ENCODE results near the gene SLC25A33. TPM values are rescaled to one million over a fixed set of nuclear protein-coding genes. Genes with fewer than 3 reads are reported as not detected.
"Not testable (repeated sequence)": the region's sequence is repeated elsewhere in the genome, so short reads cannot be mapped to it uniquely, and the experiment has no call there.

SLC25A33 gene
- total RNA-seq, 2 donors from 2014 or later: 5.6 TPM

GRCh38 chr1:9611716-9612115 is 72.5 kb downstream of the SLC25A33 start:
- no peak for ATAC-seq
- DNase-seq: no peak
- intact Hi-C loops (cut with DNase I, micrococcal nuclease): no loop called here

GRCh38 chr1:9612162-9612845 is 73.0 kb downstream of the SLC25A33 start:
- intact Hi-C loops (cut with DNase I, micrococcal nuclease): no loop called here
- ATAC-seq: no peak

DNA sequence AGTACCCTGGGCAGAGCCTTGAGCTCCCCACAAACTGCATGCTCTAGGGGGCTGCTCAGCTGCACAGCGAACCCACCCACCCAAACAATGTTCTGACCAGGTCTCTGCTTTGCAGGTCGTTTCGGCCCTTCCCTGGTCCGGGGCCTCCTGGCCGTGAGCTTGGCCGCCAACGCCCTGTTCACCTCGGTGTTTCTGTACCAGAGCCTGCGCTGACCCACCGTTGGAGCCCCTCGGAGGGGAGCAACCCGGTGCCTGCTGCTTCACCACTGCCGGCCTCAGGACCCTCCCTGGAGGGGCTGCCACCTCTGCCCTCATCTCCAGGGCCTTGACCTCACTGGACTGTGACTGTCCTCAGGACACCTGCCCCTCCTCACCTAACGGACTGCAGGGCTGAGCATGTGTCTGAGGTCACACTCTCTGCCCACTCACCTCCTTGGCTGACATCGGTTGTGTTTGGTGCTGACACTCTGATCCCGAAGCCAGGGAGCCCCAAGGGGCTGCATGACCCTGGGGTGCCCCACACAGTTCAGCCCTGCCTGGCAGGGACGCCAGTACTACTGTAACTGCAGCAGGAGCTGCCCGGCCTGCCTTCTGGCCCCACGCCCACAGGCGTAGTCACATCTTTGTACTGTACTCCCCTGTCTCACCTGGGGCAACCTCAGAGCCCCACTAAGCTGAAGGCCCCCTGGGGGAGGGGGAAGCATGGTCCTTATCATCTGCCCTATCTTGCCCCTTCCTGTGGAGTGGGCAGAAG is 73.8 kb downstream of the SLC25A33 start:
- ATAC-seq (no peak), DNase-seq (no peak)
- intact Hi-C loops (cut with DNase I, micrococcal nuclease): no loop called here

More at GRCh38 chr1:9612162-9612845, 73.0 kb downstream of the SLC25A33 start:
- no peak for DNase-seq

DNA sequence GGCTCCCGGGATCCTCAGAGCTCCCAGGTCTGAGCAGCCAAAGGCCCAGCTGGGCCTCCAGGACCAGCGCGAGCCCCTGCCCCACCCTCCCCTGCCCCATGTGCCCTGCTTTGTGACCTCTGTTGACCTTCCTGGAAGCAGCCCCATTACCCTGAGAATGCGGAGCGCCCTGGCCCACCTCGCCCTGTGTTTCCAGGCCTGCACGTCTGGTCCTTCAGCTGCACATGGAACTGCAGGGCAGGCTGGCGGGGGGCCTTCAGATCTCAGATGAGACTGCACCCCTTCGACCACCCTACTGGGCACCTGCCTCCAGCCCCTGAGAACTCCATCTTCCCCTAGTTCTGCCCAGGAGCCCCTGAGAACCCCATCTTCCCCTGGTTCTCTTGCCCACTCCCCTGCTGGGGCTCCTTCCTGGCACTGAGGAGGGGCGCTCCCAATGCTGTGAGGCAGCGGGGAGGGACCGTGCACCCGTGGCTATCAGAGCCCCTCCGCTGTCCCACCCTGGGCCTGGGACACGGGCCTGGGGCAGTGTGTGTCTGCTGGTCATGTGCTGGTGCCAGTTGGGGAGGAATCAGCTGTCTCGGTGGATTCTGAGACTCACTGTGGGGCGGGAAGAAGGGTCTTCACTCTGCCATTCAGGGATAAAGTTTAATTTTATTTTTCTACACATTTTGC is 74.5 kb downstream of the SLC25A33 start:
- DNase-seq (no peak), ATAC-seq (no peak)
- intact Hi-C loops (cut with DNase I, micrococcal nuclease): no loop called here

DNA sequence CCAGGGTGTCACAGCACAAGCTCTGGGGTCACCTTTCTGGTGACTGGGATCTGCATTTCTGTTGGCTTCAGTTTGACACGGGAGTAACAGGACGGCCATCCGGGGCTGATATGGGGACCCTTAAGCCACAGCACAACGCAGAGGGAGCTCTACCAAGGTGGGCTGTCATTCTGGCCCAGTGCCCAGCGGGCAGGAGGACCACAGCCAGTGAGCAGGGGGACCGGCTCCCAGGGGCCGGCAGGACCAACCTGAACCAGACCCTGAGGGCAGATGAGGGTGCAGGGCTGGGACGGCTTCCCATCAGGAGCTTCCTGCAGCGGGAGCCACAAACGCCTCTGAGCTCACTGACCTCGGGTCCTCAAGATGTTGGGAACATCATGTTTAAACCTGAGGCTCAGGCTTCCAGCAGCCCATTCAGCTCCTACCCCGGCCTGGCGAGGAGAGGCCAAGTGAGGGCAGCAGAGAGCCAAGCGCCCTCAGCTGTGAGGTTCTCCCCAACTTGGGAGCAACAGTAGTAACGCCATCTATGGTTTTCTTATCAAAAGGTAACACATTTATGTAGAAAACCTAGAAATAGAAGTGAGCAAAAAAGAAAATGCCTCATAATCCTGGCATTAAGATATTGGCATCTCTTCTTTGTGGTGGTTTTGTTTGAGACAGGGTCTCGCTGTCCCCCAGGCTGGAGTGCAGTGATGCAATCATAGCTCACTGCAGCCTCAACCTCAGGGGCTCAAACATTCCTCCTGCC is 76.2 kb downstream of the SLC25A33 start:
- intact Hi-C loops (cut with DNase I, micrococcal nuclease): no loop called here
- ATAC-seq (peak; percentile 72), DNase-seq (peak in 1 of 2 donors; percentile 51)

DNA sequence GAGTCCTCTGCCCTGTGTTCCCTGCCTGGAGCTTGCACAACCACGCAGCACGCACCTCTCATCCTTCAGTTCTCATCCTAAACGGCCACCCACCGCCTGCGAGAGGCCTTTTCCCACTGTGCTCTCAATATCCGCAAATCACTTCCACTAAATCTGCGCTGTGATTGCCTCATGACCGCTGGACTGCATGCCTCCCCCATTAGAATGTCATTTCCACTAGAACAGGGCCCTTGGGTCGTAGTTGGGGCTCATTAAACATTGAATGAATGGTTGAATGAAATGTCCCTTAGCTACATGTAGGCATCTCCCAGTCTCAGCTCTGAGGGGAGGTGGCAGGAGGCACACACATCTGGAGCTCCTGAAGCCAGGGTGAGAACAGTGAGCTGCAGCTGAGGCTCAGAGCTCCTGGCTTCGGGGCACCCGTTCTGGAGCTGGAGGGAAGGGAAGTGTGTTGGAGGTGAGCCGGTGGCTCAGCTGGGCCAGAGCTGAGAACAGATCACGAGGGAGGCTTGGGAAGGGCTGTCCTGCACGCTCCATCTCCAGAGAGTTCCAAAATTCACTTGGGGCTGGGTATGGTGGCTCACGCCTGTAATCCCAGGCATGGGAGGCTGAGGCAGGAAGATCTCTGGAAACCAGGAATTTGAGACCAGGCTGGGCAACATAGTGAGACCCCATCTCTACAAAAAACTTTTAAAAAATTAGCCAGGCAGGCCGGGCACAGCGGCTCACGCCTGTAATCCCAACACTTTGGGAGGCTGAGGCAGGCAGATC is 79.8 kb downstream of the SLC25A33 start:
- intact Hi-C loops (cut with DNase I, micrococcal nuclease): no loop called here
- ATAC-seq (no peak), DNase-seq (no peak)

GRCh38 chr1:9621032-9621431 is 81.8 kb downstream of the SLC25A33 start:
- no peak for ATAC-seq
- no peak for DNase-seq
- intact Hi-C loops (cut with DNase I, micrococcal nuclease): loop anchor here in 1 of 2 donors (10.0 kb wide), 1 partner anchor 244 kb away; no protein-coding TSS in a partner anchor

GRCh38 chr1:9624081-9624480 is 84.8 kb downstream of the SLC25A33 start:
- no peak for DNase-seq
- intact Hi-C loops (cut with DNase I, micrococcal nuclease): loop anchor here in 1 of 2 donors (10.0 kb wide), 1 partner anchor 241 kb away; no protein-coding TSS in a partner anchor
- no peak for ATAC-seq

DNA sequence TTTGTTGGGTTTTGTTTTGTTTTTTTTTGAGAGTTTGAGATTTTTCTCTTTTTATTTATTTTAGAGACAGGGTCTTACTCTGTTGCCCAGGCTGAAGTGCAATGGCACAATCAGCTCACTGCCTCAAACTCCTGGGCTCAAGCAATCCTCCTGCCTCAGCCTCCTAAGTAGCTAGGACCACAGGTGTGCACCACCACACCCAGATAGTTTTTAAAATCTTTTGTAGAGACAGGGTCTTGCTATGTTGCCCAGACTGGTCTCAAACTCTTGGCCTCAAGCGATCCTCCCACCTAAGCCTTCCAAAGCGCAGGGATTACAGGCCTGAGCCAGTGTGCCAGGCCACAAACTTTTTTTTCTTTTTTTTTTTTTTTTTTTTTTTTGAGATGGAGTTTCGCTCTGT is 85.8 kb downstream of the SLC25A33 start:
- not testable (repeated sequence) for DNase-seq, ATAC-seq
- intact Hi-C loops (cut with DNase I, micrococcal nuclease): loop anchor here in 1 of 2 donors (10.0 kb wide), 1 partner anchor 240 kb away; no protein-coding TSS in a partner anchor

DNA sequence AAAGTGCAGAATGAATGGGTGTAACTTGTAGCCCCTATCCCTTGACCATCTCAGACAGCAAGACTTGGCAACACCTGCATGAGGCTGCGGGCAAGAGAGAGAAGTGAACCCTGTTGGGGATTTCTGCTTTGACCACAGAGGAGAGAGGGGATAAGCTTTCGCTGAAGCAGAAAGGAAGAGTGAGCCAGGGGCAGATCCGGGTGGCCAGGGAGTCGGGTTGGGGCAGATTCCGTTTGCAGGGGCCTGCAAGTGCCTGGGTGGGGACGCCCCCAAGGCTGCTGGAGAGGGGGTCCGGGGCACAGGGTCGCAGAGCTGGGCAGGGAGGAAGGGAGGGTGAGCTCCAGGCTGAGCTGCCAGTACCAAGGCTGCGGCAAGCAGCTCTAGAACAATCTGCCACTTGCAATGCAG is 86.9 kb downstream of the SLC25A33 start:
- ATAC-seq (no peak), DNase-seq (peak in 1 of 2 donors; percentile 19)
- intact Hi-C loops (cut with DNase I, micrococcal nuclease): loop anchor here in 1 of 2 donors (10.0 kb wide), 1 partner anchor 239 kb away; no protein-coding TSS in a partner anchor

GRCh38 chr1:9628541-9629444 is 89.5 kb downstream of the SLC25A33 start:
- intact Hi-C loops (cut with DNase I, micrococcal nuclease): loop anchor here in 1 of 2 donors (10.0 kb wide), 1 partner anchor 236 kb away; no protein-coding TSS in a partner anchor
- ATAC-seq (no peak), DNase-seq (peak in 1 of 2 donors; percentile 37)

GRCh38 chr1:9629445-9630201 is 90.4 kb downstream of the SLC25A33 start:
- peak; percentile 28 for ATAC-seq
- intact Hi-C loops (cut with DNase I, micrococcal nuclease): loop anchor here in 1 of 2 donors (10.0 kb wide), 1 partner anchor 235 kb away; no protein-coding TSS in a partner anchor
- DNase-seq: peak; percentile 56 to 67

DNA sequence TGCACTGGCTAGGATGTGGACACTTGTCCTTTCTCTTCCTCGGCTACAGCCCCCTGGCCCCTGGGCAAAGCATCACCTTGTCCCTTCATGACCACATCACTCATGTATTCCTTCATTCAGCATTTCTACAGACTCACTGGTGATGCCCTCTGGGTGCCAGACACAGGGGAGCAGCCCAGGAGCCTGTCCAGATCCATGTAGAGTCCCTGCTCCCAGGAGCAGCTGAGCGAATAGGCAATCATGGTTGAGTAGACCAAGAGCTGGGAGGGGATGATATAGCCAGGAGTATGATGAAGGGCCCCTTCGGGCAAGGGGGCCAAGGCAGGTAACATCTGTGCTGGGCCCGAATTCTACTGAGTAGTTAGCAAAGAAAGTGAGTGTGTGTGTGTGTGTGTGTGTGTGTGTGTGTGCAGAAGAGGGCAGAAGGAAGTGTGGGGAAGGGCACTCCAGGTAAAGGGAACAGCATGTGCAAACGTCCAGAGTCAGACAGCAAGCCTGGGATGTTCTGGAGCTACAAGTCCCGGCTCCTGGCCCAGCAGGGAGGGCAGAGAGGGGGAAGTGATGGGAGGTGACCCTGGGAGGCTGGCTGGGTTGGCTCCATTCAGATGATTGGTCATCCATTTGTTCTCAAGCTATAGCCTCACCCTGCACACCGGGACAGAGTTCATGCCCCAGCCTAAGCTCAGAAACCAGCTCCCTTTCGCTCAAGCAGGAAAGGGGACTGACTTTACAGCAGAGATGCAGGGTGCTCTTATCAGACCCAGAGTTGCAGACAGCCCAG is 91.3 kb downstream of the SLC25A33 start:
- intact Hi-C loops (cut with DNase I, micrococcal nuclease): no loop called here
- DNase-seq (no peak), ATAC-seq (peak; percentile 13)

- ATAC-seq (no peak), DNase-seq (no peak)
- intact Hi-C loops (cut with DNase I, micrococcal nuclease): no loop called here
Observed at GRCh38 chr1:9631613-9632012, 92.3 kb downstream of the SLC25A33 start.

- DNase-seq: no peak
- no peak for ATAC-seq
- intact Hi-C loops (cut with DNase I, micrococcal nuclease): no loop called here
Observed at GRCh38 chr1:9633493-9633892, 94.2 kb downstream of the SLC25A33 start.
